ENCODE measurements around the gene CMBL. TPM values are rescaled to one million over a fixed set of nuclear protein-coding genes. Genes with fewer than 3 reads are reported as not detected.

CMBL gene
- total and polyA plus RNA-seq, 2 donors (not counting 1 experiment from before 2014, with no cell fraction given), result not detected

- no peak overlapping the region for H3K27ac ChIP-seq (ENCODE audit: low read length in 2 of 2)
- DNase-seq (no peak), ATAC-seq (ENCODE audit: low read depth) (no peak)
- no peak overlapping the region for H3K9ac ChIP-seq (ENCODE audit: low read length)
- ChIA-PET CTCF (no interaction called here), POLR2A (no interaction called here)
- 94% methylated on average over 7 of the region's 7 CpGs for WGBS (ENCODE audit: insufficient coverage)
- peaks cover 0 to 7% (median 0%) of the 10 kb centered on the region in 3 donors for H3K9me3 ChIP-seq (ENCODE audit: control extremely low read depth in 1 of 3, control insufficient read depth in 2 of 3, insufficient read depth in 1 of 3, low read length in 2 of 3)
- H3K79me2 ChIP-seq (ENCODE audit: control insufficient read depth, insufficient read depth, low read length), result no peaks in the 10 kb centered on the region
- Mint-ChIP-seq H3K4me1 (peaks cover 15% of the 10 kb centered on the region), H3K4me3 (no peak overlapping the region), H3K27me3 (peaks cover 44% of the 10 kb centered on the region), H3K9me3 (ENCODE audit: insufficient read depth) (no peaks in the 10 kb centered on the region), H3K27ac (no peak overlapping the region)
- no peak for TF ChIP-seq CTCF (IDR thresholded peaks at IDR 0.05)
- TF ChIP-seq EZH2 (IDR thresholded peaks at IDR 0.05; ENCODE audit: borderline replicate concordance, insufficient read depth, low read depth, low read length, poor library complexity, severe bottlenecking), result no peak
- peaks cover 0 to 44% (median 20%) of the 10 kb centered on the region in 4 experiments for H3K27me3 ChIP-seq (replicated peaks in 1 of 4; ENCODE audit: control extremely low read depth in 1 of 4, control insufficient read depth in 3 of 4, insufficient read depth in 4 of 4, low read length in 3 of 4)
- H3K4me2 ChIP-seq (replicated peaks; ENCODE audit: low read depth, low read length, poor library complexity, severe bottlenecking), result no peak overlapping the region
- no peak overlapping the region for H2AFZ ChIP-seq (ENCODE audit: insufficient read depth, low read depth, low read length, poor library complexity, severe bottlenecking)
- no peaks in the 10 kb centered on the region for H3K36me3 ChIP-seq (replicated peaks in 1 of 2; ENCODE audit: control extremely low read depth in 1 of 2, control insufficient read depth in 1 of 2, extremely low read depth in 1 of 2, insufficient read depth in 2 of 2, low read length in 1 of 2)
- H3K4me3 ChIP-seq (ENCODE audit: control extremely low read depth in 1 of 5, extremely low read depth in 1 of 5, insufficient read depth in 1 of 5, low read depth in 2 of 5, low read length in 4 of 5), result no peak overlapping the region
- intact Hi-C loops (cut with micrococcal nuclease), result no loop called here
- peaks cover 10 to 15% of the 10 kb centered on the region in 2 donors for H3K4me1 ChIP-seq (ENCODE audit: control insufficient read depth in 2 of 2, insufficient read depth in 2 of 2, low read length in 2 of 2)
- no peaks in the 10 kb centered on the region for H4K20me1 ChIP-seq (ENCODE audit: control insufficient read depth, insufficient read depth, low read length, poor library complexity, severe bottlenecking)
These were observed 22.2 kb upstream of the CMBL start for GRCh38 chr5:10329820-10330481.

- H4K20me1 ChIP-seq (ENCODE audit: control insufficient read depth, insufficient read depth, low read length, poor library complexity, severe bottlenecking), result no peaks in the 10 kb centered on the region
- peaks cover 0 to 7% (median 0%) of the 10 kb centered on the region in 3 donors for H3K9me3 ChIP-seq (ENCODE audit: control extremely low read depth in 1 of 3, control insufficient read depth in 2 of 3, insufficient read depth in 1 of 3, low read length in 2 of 3)
- peaks cover 10 to 15% of the 10 kb centered on the region in 2 donors for H3K4me1 ChIP-seq (ENCODE audit: control insufficient read depth in 2 of 2, insufficient read depth in 2 of 2, low read length in 2 of 2)
- H2AFZ ChIP-seq (ENCODE audit: insufficient read depth, low read depth, low read length, poor library complexity, severe bottlenecking), result no peak overlapping the region
- no peak overlapping the region for H3K9ac ChIP-seq (ENCODE audit: low read length)
- H3K4me3 ChIP-seq (ENCODE audit: control extremely low read depth in 1 of 5, extremely low read depth in 1 of 5, insufficient read depth in 1 of 5, low read depth in 2 of 5, low read length in 4 of 5), result no peak overlapping the region
- Mint-ChIP-seq H3K9me3 (ENCODE audit: insufficient read depth) (no peaks in the 10 kb centered on the region), H3K4me3 (no peak overlapping the region), H3K27me3 (peaks cover 39% of the 10 kb centered on the region), H3K27ac (no peak overlapping the region), H3K4me1 (peaks cover 12% of the 10 kb centered on the region)
- no peaks in the 10 kb centered on the region for H3K79me2 ChIP-seq (ENCODE audit: control insufficient read depth, insufficient read depth, low read length)
- no peak overlapping the region for H3K27ac ChIP-seq (ENCODE audit: low read length in 2 of 2)
- H3K27me3 ChIP-seq (replicated peaks in 1 of 4; ENCODE audit: control extremely low read depth in 1 of 4, control insufficient read depth in 3 of 4, insufficient read depth in 4 of 4, low read length in 3 of 4), result peaks cover 0 to 41% (median 19%) of the 10 kb centered on the region in 4 experiments
- WGBS (ENCODE audit: insufficient coverage), result no CpG with 5 or more reads among the region's 2 CpGs
- intact Hi-C loops (cut with micrococcal nuclease), result no loop called here
- DNase-seq, result no peak
- ChIA-PET CTCF (no interaction called here), POLR2A (no interaction called here)
- no peak overlapping the region for H3K4me2 ChIP-seq (replicated peaks; ENCODE audit: low read depth, low read length, poor library complexity, severe bottlenecking)
- no peak for TF ChIP-seq EZH2 (IDR thresholded peaks at IDR 0.05; ENCODE audit: borderline replicate concordance, insufficient read depth, low read depth, low read length, poor library complexity, severe bottlenecking)
- no peak for TF ChIP-seq CTCF (IDR thresholded peaks at IDR 0.05)
- no peaks in the 10 kb centered on the region for H3K36me3 ChIP-seq (replicated peaks in 1 of 2; ENCODE audit: control extremely low read depth in 1 of 2, control insufficient read depth in 1 of 2, extremely low read depth in 1 of 2, insufficient read depth in 2 of 2, low read length in 1 of 2)
- no peak for ATAC-seq (ENCODE audit: low read depth)
These were observed 21.7 kb upstream of the CMBL start for GRCh38 chr5:10329446-10329819.

Data from B cell (primary cell).